Measurements from ENCODE around the gene RNU6-7.

DNA sequence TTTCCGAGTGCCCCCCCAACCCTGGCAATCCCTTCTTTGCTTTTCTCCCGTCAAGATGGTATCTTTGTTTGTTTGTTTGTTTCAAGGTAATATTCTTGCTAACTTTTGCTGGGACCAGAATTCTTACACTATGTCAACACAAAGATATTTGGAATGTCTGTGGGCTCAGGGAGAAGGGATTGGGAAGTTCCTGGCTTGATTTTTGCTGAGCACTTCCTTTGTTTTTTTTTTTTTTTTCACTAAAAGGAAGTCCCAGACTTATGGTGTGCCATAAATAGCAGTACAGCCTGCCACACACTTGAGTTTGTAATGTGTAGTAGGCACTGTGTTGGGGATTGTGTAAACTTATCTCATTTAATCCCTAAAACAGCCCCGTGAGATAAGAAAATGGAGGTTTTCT lies 11.2 kb upstream of the RNU6-7 start:
- TF ChIP-seq, protein P1, sequence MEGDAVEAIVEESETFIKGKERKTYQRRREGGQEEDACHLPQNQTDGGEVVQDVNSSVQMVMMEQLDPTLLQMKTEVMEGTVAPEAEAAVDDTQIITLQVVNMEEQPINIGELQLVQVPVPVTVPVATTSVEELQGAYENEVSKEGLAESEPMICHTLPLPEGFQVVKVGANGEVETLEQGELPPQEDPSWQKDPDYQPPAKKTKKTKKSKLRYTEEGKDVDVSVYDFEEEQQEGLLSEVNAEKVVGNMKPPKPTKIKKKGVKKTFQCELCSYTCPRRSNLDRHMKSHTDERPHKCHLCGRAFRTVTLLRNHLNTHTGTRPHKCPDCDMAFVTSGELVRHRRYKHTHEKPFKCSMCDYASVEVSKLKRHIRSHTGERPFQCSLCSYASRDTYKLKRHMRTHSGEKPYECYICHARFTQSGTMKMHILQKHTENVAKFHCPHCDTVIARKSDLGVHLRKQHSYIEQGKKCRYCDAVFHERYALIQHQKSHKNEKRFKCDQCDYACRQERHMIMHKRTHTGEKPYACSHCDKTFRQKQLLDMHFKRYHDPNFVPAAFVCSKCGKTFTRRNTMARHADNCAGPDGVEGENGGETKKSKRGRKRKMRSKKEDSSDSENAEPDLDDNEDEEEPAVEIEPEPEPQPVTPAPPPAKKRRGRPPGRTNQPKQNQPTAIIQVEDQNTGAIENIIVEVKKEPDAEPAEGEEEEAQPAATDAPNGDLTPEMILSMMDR (IDR thresholded peaks at IDR 0.05; ENCODE audit: borderline replicate concordance, extremely low read depth, low read length, poor library complexity, severe bottlenecking) = no peak
- no peak for TF ChIP-seq EZH2 (IDR thresholded peaks at IDR 0.05; ENCODE audit: borderline replicate concordance, low read depth, low read length, severe bottlenecking)
